Left ventricle myocardium inferior (tissue), 1 donor: ENCODE results near the gene MTG2. TPM values are rescaled to one million over a fixed set of nuclear protein-coding genes. Genes with fewer than 3 reads are reported as not detected.

ENCODE experiments used
- DNase-seq: peaks from one replicate; pipeline ENCODE4 v3.0.0-alpha.2; 2020
- H3K27ac ChIP-seq: fragments of 200-600 bp; replicated peaks from 2 replicates; pipeline ENCODE4 v1.8.0; 2021
- H3K27me3 ChIP-seq: fragments of 200-600 bp; 2 replicates; pipeline ENCODE4 v1.8.0; 2021; ENCODE audit warnings: low read depth
- H3K36me3 ChIP-seq: fragments of 200-600 bp; 2 replicates; pipeline ENCODE4 v1.8.0; 2021
- H3K4me1 ChIP-seq: fragments of 200-600 bp; 2 replicates; pipeline ENCODE4 v1.8.0; 2021
- H3K4me3 ChIP-seq: fragments of 200-600 bp; 2 replicates; pipeline ENCODE4 v1.8.0; 2021; ENCODE audit warnings: mild to moderate bottlenecking, moderate library complexity
- H3K9me3 ChIP-seq: fragments of 200-600 bp; replicated peaks from 2 replicates; pipeline ENCODE4 v1.8.0; 2021
- CTCF ChIP-seq: fragments of 200-600 bp; IDR thresholded peaks from 2 replicates; pipeline ENCODE4 v1.8.0; 2021; ENCODE audit warnings: antibody characterized with exemption, mild to moderate bottlenecking, borderline replicate concordance
- intact Hi-C: fragments of 100-400 bp; cut with micrococcal nuclease; formaldehyde crosslinking; loops from one replicate; pipeline ENCODE4 v1.11.0; 2022
- total RNA-seq: library from RNA; stranded (reverse); fragmentation: NEBNext Ultra II Directional; extraction: Animal tissue kit (Norgen Biotek cat#: 25700); gene quantifications from one replicate; pipeline ENCODE4 v1.2.1, GENCODE V29; 2021
- donor health status: DM: no; HTN: yes; CAD: no; lungs with severe emphysema.

Gene MTG2
- total RNA-seq, 1 donor from 2014 or later = 25.9 TPM

GRCh38 chr20:62228982-62229545 is 46.2 kb downstream of the MTG2 start:
- TF ChIP-seq CTCF = no peak
- Histone ChIP-seq H3K9me3 (no peaks in the 10 kb centered on the region), H3K27ac (no peak overlapping the region), H3K4me3 (no peak overlapping the region), H3K27me3 (peaks cover 58% of the 10 kb centered on the region), H3K36me3 (no peaks in the 10 kb centered on the region), H3K4me1 (peaks cover 29% of the 10 kb centered on the region)
- intact Hi-C loops = no loop called here
- DNase-seq = no peak

GRCh38 chr20:62229667-62230066 is 46.8 kb downstream of the MTG2 start:
- TF ChIP-seq CTCF = no peak
- Histone ChIP-seq H3K36me3 (no peaks in the 10 kb centered on the region), H3K9me3 (no peaks in the 10 kb centered on the region), H3K27me3 (peaks cover 52% of the 10 kb centered on the region), H3K4me3 (no peak overlapping the region), H3K4me1 (peaks cover 34% of the 10 kb centered on the region), H3K27ac (no peak overlapping the region)
- intact Hi-C loops = no loop called here
- DNase-seq = no peak

GRCh38 chr20:62230276-62230675 is 47.4 kb downstream of the MTG2 start:
- Histone ChIP-seq H3K9me3 (no peaks in the 10 kb centered on the region), H3K4me3 (no peak overlapping the region), H3K27ac (no peak overlapping the region), H3K27me3 (peaks cover 47% of the 10 kb centered on the region), H3K36me3 (no peaks in the 10 kb centered on the region), H3K4me1 (peaks cover 34% of the 10 kb centered on the region)
- intact Hi-C loops = no loop called here
- no peak for TF ChIP-seq CTCF
- no peak for DNase-seq

GRCh38 chr20:62230696-62231095 is 47.9 kb downstream of the MTG2 start:
- TF ChIP-seq CTCF = no peak
- Histone ChIP-seq H3K4me3 (no peak overlapping the region), H3K9me3 (no peaks in the 10 kb centered on the region), H3K36me3 (no peaks in the 10 kb centered on the region), H3K27me3 (peaks cover 43% of the 10 kb centered on the region), H3K4me1 (peaks cover 34% of the 10 kb centered on the region), H3K27ac (no peak overlapping the region)
- intact Hi-C loops = no loop called here
- no peak for DNase-seq

- Histone ChIP-seq H3K9me3 (no peaks in the 10 kb centered on the region), H3K27me3 (peaks cover 40% of the 10 kb centered on the region), H3K4me3 (no peak overlapping the region), H3K27ac (no peak overlapping the region), H3K4me1 (peaks cover 35% of the 10 kb centered on the region), H3K36me3 (no peaks in the 10 kb centered on the region)
- TF ChIP-seq CTCF = no peak
- no peak for DNase-seq
- intact Hi-C loops = no loop called here
These were observed 48.5 kb downstream of the MTG2 start for GRCh38 chr20:62231292-62231691.

GRCh38 chr20:62232194-62232593 is 49.4 kb downstream of the MTG2 start:
- H3K36me3 ChIP-seq = no peaks in the 10 kb centered on the region
- H3K9me3 ChIP-seq = no peaks in the 10 kb centered on the region
- no peak for TF ChIP-seq CTCF
- H3K4me1 ChIP-seq = peaks cover 44% of the 10 kb centered on the region
- H3K4me3 ChIP-seq = no peak overlapping the region
- H3K27me3 ChIP-seq = peaks cover 31% of the 10 kb centered on the region
- intact Hi-C loops = no loop called here
- H3K27ac ChIP-seq = no peak overlapping the region
- no peak for DNase-seq
